HG03025 (cell line): ENCODE measurements around the gene CHN2.

Experiments used
- ATAC-seq: cut with Tn5 transposase; IDR thresholded peaks from one replicate; pipeline ENCODE4 v1.9.1; 2021; ENCODE audit warnings: mild to moderate bottlenecking, moderate library complexity; ENCODE audit not compliant: unreplicated experiment, low FRiP score

The CHN2 gene

DNA sequence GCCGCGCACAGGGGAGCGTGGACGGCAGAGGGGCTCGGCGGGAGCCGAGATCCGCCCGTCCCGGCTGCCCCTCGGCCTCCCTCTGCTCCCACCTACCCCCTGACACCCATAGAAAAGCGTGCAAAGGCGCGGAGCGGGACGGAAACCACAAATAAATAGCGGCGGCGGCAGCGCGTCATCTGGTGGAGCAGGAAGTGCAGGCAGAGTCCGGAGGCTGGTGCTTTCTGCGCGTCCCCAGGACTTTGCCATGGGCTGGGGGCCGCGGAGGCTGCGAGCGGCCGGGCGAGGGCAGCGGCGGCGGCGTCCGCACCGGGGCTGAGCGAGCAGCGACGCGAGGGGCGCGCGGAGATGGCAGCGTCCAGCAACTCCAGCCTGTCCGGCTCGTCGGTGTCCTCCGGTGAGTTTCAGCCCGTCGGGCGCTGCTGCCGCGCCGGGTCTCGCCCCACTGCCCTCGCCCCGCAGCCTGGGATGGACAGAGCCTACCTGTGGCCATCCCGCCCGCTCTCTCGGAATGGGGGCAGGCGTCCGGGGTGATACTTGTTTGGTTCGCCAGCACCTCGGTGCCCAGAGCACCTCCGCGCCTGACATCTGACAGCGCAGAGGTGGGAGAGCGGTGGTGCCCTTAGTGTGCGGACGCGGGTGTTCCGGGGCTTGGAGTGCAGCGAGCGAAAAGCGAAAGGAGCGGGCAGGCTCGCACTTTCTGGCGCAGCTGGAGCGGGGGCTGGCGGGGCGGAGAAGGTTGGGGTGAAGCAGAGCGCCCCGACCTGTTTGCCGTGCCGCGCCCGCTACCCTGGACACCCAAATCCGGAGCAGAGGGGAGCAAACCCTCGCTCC lies at the start of gene CHN2:
CHN2 (plus strand) TSS at position 182 of the 834 bp plus-strand sequence.
- ATAC-seq: no peak

DNA sequence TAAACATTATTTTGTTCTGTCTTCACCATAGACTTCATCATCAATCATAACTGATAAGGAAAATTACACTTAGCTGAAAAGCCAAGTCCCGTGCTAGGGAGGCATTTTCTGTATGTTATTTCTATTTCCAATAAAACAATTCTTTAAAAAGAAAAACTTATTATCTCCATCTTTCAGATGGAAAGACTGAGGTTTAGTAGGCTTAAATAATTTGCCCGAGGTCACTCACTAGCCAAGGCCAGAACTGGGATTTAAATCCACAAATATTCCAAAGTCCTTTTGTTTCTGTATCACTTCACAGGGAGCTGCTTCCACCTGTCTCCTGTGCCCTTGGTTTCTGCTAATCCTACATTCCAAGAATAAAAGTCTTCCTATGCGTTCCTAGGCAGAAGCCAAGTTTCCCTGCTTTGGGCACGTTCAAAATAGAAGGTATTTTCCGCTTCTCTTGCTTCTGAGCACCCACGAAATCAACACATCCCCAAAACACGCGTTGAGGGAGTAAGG lies 49.0 kb upstream of the CHN2 start:
- no peak for ATAC-seq

DNA sequence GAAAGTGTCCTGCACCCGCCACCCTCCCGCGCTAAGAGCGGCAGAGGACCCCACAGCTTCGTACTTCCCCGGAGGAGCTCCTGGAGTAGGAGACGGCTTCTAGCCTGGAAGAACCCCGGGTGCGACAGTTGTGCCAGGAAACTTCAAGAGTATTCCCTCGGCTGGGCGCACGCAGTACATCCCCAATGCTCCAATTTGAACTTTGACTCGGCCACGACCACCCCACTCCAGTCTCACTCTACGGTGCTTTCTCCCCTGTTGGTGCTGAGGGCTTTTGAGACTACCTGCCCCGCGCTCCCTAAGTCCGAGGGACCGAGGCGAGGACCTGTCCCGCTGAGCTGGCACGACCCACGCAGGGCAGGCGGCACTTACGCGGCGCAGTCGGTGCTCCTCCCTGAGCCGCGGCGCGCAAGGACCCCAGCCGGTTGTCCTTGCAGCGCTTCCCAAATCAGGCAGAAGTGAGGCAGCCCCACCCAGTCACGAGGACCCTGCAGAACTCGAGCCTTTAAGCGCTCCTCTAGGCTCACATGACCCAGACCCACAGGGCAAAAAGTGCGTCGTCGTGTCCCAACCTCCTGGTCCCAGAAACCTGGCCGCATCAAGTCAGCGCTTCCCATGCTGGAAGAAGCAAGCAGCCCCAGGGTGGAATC lies 48.4 kb upstream of the CHN2 start, which contains the start of gene CPVL:
CPVL (minus strand) TSS at position 481 of the 650 bp plus-strand sequence. CDS start 25,476 bp downstream, outside the sequence.
- ATAC-seq: no peak

DNA sequence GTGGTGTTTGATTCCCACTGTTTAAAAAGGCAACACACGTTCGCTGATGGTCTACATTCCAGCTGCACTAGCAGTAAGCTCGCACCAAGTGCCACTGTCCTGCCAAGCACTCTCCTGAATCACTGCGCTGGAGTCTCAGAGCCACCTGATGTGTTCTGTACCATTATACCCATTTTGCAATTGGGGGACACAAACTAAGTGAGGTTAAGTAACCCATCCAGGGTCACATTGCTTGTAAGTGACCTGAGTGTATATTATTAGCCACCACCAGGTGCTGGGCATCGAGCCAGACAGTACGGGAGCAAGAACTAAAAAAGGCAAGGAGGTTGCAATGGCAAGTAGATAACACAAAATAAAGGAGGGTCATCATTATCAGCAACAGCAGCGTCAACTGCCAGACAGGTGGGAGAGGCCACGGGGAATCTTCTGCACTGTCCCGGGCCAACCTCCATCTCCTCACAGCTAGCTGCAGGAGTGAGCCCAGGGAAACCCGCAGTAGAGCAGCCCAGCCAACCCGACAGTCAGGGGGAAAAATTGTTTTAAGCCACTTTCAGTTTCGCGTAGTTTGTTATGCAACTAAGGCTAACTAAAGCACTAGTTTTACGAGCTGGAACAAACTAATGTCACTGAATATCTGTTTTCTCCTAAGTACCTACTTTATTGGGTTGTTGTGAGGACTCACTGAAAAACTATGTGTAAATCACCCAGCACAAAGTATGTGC lies 47.5 kb upstream of the CHN2 start:
- no peak for ATAC-seq

DNA sequence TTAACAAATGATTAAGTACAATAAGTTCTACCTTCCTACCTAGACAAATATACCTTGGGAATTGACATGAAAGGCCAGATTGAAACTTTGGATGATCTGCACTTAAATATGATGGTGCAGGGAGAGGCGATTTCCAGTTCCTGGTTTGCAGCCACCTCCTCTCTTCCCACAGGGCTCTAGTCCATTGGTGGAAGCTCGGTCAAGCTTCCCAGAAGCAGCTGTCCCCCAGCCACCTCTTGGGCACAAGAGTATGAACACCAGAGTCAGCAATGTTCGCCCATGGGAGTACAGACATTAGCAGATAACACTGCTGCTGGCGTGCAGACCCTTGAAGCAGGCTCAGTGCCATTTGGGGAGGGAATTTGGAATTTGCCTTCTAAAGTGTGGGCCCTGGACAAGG lies 46.8 kb upstream of the CHN2 start:
- no peak for ATAC-seq

DNA sequence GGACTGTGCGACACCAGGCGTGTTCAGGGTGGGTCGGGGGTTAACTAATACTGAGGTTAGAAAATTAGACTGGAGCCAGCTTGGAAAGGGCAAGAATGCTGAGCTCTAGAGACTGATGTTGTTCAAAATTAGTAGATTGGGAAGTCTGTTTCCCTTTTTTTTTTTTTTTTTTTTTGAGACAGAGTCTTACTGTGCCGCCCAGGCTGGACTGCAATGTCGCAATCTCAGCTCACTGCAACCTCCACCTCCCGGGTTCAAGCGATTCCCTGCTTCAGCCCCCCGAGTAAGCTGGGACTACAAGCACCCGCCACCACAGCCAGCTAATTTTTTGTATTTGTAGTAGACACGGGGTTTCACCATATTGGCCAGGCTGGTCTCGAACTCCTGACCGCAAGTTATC lies 45.5 kb upstream of the CHN2 start:
- ATAC-seq: no peak

DNA sequence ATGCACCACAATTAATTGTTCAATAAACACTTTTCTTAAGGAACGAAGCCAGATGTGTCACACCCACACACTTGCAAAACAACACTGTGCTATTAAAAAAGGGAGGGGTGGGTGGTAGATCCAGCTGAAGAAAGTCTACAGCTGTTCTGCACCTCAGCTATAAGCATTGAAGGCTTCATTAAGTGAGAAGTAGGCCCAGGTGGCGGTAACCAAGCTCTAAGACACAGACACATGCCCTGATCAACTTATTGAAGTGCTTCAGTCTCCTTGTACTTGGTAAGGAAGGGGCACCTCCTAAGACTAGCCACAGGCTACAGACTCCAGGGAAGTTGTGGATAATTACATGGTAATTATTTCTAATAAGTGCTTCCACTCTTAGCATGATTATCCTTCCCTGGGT lies 43.7 kb upstream of the CHN2 start:
- no peak for ATAC-seq

DNA sequence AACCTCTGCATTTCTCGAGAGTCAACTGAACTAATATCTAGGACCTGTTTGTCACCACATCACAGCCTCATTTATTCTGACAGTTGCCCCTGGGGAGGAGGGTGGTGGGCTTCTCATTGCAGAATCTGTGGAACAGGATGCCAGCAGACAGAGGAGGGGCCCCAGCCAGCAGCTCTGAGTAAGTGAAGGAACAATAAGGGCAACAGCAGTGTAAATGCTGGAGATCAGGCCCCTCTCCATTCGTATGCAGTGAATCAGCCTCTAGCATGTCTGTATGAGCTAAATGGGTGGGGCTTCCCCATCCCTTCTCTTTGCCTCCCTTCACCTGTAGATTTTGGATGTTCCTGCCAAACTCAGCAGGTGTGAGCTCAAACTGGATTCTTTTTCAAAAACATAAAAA lies 40.5 kb upstream of the CHN2 start:
- ATAC-seq: no peak

DNA sequence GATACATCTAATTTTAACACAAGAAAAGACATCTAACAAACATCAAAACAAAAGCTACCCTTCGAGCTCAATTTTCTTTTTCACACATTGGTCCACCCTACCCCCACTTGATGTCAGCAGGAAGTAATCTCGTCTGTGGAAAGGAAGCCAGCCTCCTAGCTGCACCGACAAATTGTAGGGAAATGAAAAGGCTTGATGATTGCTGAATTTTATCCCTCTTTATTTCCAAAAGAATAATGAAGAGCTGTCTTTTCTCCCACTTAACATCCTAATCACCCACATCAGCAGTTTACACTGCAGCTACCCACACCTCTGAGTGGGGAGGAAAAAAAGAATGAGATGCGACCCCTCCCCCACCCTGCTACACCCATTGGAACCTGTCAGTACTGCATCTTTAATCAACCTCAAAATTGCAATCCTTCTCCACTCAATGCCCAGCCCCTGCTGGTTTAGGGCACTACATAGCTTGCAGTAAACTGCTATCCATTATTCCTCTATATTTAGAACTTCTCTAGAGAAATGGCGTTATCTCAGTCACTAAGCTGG lies 37.6 kb upstream of the CHN2 start:
- ATAC-seq: no peak

DNA sequence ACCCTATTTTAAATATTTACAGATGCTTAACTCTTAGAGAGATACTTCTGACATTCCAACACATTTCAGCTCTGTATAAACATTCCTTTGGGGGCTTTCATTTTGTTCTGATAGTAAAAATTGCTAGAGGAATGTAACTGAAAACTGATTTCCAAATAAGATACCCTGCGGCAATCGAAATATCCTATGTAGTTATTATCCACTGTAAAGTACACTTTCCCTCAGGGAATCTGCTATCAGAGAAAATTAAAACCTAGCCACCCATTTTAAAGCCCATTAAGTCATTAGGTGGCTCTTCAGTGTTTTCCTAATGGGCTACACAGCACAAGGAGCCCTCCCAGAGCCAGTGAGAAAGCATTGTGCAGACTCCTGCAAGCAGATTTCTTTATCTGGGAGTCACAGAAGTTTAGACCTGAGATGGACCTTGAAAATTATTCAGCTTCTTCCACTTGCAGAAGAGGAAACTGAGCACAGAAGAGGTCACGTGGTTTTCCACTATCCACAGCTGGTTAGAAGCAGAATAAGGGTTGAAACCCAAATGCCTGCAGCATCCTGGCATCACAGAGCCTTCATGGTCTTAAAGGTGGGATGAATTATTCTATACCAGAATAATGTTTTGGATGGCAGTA lies 35.7 kb upstream of the CHN2 start:
- ATAC-seq: no peak

DNA sequence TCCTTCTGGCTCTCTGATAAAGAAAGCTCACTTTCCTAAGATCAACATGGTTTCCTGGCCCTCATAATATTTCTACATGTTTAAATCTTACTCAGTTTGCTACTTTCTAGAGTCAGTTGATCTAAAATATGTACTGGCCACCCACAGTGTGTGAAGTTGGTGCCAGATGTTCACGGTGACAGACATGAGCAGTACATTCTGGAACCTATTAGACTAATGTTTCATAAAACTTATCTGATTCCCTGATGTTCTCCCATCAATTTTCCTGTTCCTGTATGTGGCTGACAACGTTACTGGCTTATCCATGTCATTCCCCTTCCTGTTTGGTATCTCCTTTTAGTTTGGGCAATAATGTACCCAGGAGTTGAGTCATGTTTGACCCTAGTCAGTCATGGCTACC lies 34.5 kb upstream of the CHN2 start:
- no peak for ATAC-seq

DNA sequence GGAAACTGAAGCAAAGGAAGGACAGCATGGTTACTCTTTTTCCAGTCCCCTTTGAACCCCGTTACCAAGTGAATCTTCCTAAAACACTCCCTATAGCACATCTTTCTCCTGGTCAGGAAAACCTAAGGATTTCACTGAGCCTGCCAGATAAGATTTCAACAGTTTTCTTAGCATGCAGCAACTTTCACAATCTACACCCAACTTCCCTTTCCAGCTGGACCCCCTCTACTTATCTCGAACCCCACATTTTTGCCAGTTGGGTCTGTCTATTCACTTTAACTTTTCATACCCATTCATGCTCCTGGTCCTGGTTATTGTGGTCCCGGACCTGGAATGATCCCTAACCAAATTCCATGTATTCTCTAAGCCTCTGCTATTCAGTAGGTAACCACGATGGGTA lies 33.3 kb upstream of the CHN2 start:
- no peak for ATAC-seq

DNA sequence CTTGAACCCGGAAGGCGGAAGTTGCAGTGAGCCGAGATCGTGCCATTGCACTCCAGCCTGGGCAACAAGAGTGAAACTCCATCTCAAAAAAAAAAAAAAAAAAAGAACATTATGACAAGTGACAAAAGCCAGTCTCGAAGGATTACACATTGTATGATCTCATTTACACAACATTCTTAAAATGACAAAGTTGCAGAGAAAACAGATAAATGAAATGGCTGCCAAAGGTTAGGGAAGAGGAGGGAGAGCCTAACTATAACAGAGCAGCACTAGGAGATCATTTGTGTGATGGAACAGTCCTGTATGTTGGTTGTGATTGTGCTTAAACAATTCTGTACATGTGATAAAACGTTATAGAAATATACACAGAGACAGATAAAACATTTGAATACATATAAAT lies 32.0 kb upstream of the CHN2 start:
- ATAC-seq: no peak

DNA sequence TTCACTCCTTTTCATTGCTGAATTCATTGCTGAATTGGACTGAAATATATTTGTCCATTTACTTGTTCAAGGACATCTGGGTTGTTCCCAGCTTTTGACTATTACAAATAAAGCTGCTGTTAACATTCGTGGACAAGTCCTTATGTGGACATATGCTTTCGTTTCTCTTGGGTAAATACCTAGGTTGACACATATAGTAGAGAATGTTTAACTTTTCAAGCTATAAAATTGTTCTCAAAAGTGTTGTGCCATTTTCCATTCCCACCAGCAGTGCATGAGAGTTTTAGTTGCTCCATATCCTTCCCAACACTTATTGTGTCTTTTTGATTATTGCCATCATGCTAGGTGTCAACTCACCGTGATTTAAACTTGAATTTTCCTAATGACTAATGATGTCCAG lies 30.7 kb upstream of the CHN2 start:
- no peak for ATAC-seq

DNA sequence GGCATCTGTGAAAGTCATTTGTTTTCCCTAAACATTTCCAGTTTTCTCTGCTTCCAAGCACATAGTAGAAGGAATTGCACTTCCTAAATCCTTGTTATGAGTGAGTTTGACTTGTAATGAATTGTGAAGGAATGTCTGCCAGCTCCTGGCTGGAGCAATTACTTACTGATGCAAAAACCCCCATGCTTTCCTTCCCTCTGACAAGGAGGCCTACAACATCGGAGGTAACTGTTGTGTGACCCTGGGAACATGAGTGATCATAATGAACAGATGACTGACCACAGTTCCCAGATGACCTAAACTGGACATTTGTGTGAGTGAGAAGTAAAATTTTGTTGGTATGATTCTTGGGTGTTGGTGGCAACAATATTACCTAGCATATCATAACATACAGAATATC lies 26.9 kb upstream of the CHN2 start:
- no peak for ATAC-seq

DNA sequence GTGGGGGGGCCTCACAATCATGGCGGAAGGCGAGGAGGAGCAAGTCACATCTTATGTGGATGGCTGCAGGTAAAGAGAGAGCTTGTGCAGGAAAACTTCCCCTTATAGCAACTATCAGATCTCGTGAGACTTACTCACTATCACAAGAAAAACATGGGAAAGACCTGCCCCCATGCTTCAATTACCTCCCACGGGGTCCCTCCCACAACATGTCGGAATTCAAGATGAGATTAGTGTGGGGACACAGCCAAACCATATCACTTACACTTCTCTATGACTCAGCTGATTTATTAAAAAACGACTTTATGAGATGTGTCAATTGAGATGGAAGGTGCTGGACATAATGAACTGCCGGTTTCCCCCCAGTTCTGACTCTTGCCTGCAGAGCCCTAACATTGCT lies 23.8 kb upstream of the CHN2 start:
- ATAC-seq: no peak

DNA sequence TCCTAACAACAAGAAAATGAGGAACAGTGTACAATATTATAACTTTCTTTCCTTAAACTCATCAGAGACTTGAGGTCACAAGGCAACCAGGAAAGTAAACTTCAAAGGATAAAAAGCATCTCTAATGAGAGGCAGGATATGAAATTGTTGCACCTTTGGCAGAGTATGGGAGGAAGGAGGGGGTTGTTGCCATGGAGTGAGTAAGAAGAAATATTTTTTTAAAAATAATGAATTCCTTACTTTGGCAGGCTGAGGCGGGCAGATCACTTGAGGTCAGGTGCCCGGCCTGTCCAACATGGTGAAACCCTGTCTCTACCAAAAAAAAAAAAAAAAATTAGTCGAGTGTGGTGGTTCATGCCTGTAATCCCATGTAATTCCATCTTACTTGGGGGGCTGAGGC lies 21.1 kb upstream of the CHN2 start:
- no peak for ATAC-seq

DNA sequence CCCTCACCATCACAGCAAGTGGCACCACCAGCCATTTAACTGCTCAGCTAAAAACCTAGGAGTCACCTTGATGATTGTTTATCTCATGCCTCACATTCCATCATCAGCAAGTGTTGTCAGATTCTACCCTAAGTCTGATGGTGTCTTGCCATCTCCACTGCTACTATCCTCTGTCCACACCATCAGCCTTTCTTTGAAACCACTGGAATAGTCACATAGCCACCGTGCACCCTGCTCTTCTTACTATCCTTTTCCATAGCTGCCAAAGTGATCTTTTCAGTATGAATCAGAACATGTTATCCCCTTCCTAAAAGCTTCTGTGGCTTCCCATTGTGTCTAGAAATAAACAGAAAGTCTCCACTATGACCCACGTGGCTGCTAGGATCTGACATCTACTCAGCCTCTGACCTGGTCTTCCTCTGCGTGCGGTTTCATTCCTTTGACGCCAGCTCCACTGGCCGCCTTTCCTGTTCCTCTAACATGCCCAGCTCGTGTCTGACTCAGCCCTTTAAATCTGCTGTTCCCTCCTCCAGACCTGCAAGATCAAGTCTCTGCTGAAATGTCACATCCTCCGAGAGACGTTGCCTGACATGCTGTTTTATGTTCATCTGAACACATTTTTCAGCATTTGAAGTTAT lies 16.5 kb upstream of the CHN2 start:
- ATAC-seq: no peak

DNA sequence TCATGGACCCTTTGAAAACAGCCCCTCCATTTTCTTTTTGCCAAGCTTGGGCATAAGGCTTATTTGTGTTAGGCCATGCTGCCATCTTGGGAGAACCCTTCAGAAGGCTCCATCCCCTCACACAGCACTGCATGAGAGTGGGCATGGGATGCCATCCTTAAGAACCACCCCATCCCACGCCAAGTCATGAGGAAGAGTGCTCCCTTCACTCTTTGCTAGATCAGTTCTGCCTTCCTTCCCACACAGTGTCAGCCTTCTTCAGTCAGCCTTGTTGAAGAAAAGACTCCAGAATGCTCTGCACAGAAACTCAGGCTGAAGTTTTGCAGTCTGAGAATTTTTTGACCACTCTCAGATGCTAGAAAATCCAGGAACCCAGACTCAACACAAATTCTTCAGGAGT lies 15.5 kb upstream of the CHN2 start:
- ATAC-seq: no peak

DNA sequence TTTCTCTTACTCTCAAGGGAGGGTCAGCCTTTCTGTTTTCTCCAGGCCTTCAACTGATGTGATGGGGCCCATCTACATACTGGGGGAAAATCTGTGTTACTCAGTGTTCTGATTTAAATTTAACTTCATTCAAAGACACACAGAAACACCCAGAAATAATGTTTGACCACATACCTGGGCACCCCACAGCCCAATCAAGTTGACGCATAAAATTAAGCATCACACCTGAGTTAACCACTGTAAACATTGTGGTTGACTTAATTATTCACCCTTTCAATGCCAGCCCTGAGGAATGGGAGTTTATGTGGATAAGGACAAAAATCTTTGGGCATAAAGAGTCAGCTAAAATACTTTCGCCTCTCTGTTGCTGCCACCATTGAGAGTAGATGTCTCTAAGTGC lies 10.0 kb upstream of the CHN2 start:
- no peak for ATAC-seq
